Fibroblast of villous mesenchyme (primary cell): ENCODE measurements around the gene GET4. TPM values are rescaled to one million over a fixed set of nuclear protein-coding genes. Genes with fewer than 3 reads are reported as not detected.

Experiments
- DNase-seq: peaks from one replicate; pipeline ENCODE4 v3.0.0-alpha.2; 2010; ENCODE audit warnings: low read depth
- H3K4me3 ChIP-seq: 2 replicates; pipeline ENCODE4 v1.5.1; 2011; ENCODE audit warnings: low read depth, mild to moderate bottlenecking, low read length
- CTCF ChIP-seq: IDR thresholded peaks from 2 replicates; pipeline ENCODE4 v1.5.1; 2012; ENCODE audit warnings: low read depth, mild to moderate bottlenecking, low read length; ENCODE audit not compliant: insufficient read depth
- total RNA-seq: library from RNA; depleted of rRNA; stranded (reverse); fragments of >200 nt; gene quantifications from 2 replicates; pipeline ENCODE4 v1.2.3, GENCODE V29; 2012

GET4 gene
- total RNA-seq, 1 donor = 15.1 TPM

- no peak overlapping the region for H3K4me3 ChIP-seq
- TF ChIP-seq CTCF = no peak
- DNase-seq = no peak
These were observed 42.6 kb upstream of the GET4 start for GRCh38 chr7:833601-834258.

- no peak overlapping the region for H3K4me3 ChIP-seq
- no peak for DNase-seq
- TF ChIP-seq CTCF = no peak
These were observed 42.1 kb upstream of the GET4 start for GRCh38 chr7:834277-834676.

GRCh38 chr7:835021-835420 lies 41.3 kb upstream of the GET4 start:
- no peak overlapping the region for H3K4me3 ChIP-seq
- no peak for TF ChIP-seq CTCF
- DNase-seq = no peak

DNA sequence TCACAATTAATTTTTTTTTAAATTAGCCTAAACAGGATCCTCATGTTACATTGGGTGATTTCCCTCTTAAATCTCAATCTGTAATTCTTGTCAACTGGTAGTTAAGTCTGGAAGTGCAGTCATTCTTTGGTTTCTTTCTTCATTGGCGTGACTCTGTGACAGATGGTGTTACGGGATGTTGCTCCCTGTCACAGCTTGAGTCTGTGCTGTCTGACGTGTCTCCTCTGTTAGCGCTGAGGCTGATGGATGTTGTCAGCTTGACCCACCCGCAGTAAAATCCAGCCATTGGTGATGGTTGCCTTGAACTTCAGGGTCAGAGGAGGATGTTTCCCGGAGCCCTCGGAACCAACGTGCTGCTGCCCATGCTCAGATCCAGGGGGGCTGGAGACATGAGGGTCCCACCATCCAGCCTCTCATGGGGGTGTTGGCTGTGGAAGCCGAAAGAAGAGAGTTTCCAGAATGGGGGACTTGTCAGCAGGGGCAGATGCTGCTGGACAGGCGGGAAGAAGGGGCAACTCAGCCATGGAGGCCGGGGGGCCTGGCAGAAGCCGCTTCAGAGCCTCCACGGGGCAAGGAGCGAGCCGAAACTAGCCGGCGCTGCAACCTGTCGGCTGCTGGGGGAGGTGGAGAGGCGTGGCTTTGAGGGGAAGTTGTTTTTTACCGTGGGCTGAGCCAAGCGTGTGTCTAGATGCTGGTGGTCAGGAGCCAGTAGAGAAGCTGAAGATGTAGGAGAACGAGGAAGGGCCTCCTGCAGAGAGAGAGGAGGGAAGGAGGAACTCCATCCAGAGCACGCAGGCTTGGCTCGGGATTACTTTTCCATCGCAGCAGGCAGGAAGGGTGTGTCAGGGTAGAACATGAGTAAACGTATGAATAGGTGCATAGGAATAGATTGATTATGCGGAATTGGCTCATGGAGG lies 40.6 kb upstream of the GET4 start:
- no peak for TF ChIP-seq CTCF
- no peak overlapping the region for H3K4me3 ChIP-seq
- no peak for DNase-seq

GRCh38 chr7:836429-836828 lies 39.9 kb upstream of the GET4 start:
- DNase-seq = peak; percentile 60

DNA sequence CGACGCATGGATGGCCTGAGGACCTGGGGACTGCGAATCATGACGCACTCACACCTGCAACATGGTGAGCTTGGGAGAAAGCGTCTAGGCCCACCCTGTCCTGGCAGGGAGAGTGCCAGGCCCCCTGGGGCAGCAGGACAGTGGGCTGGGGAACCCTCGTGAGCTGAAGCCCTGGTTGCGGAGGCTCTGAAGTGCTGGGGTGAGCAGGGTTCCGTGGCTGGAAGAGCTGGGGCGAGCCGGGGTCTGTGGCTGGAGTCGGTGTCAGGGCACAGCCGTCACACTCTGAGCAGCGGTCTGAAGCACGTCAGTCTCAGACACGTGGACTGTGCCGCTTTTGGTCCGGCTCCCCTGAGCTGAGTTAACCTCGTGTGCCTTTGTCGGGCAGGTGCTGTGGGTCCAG lies 39.4 kb upstream of the GET4 start:
- DNase-seq = no peak
- no peak overlapping the region for H3K4me3 ChIP-seq
- TF ChIP-seq CTCF = no peak

More at GRCh38 chr7:836429-836828, 39.9 kb upstream of the GET4 start:
- peak; percentile 71 for TF ChIP-seq CTCF
- no peak overlapping the region for H3K4me3 ChIP-seq
